PC-3 (cell line): ENCODE measurements around the gene IPO9.

Source experiments
- CTCF ChIP-seq: fragments of 300-600 bp; sonication (generic); conservative IDR thresholded peaks from 2 replicates; pipeline ENCODE4 v1.5.1; 2017; ENCODE audit warnings: antibody characterized with exemption, low read depth, mild to moderate bottlenecking, low read length
- EZH2 ChIP-seq: fragments of 300-600 bp; sonication (generic); IDR thresholded peaks from one replicate; pipeline ENCODE4 v1.6.1; 2017; ENCODE audit warnings: antibody characterized with exemption, mild to moderate bottlenecking, low read length; ENCODE audit not compliant: unreplicated experiment
- EZH2phosphoT487 ChIP-seq: fragments of 300-600 bp; sonication (generic); IDR thresholded peaks from 2 replicates; pipeline ENCODE4 v1.6.1; 2018; ENCODE audit warnings: mild to moderate bottlenecking, antibody characterized with exemption, low read length, borderline replicate concordance

- TF ChIP-seq CTCF (no peak), EZH2 (no peak), EZH2phosphoT487 (no peak)
These were observed 18.2 kb downstream of the IPO9 start for GRCh38 chr1:201847150-201847549.
